HL-60 (cell line): ENCODE results near the gene TGFB1I1.

ENCODE experiments used
- DNase-seq, 2 experiments: peaks; one replicate each; pipeline ENCODE4 v3.0.0-alpha.2; 2010 to 2020; ENCODE audit warnings: low read depth in 1 of 2, low spot score in 1 of 2
- H3K27ac ChIP-seq: fragments of 250-450 bp; sonication (Bioruptor Pico); replicated peaks from 2 replicates; pipeline ENCODE4 v1.5.1; 2020; ENCODE audit warnings: mild to moderate bottlenecking, moderate library complexity
- H3K27me3 ChIP-seq: fragments of 250-450 bp; sonication (Bioruptor Pico); 2 replicates; pipeline ENCODE4 v1.5.1; 2021; ENCODE audit warnings: mild to moderate bottlenecking, moderate library complexity; ENCODE audit not compliant: insufficient read depth, poor library complexity, severe bottlenecking
- H3K4me3 ChIP-seq: replicated peaks from 2 replicates; pipeline ENCODE4 v1.5.1; 2011; ENCODE audit warnings: mild to moderate bottlenecking, control low read depth, low read length; ENCODE audit not compliant: insufficient read depth
- CTCF ChIP-seq: IDR thresholded peaks from one replicate; pipeline ENCODE4 v1.5.1; 2011; ENCODE audit warnings: low read length, control low read depth, inconsistent platforms; ENCODE audit not compliant: insufficient read depth
- GABPA ChIP-seq: IDR thresholded peaks from 2 replicates; pipeline ENCODE4 v1.6.1; 2012; ENCODE audit warnings: low read depth
- POLR2AphosphoS5 ChIP-seq: IDR thresholded peaks from 2 replicates; pipeline ENCODE4 v1.6.1; 2012; ENCODE audit warnings: low read depth
- REST ChIP-seq: IDR thresholded peaks from 2 replicates; pipeline ENCODE4 v1.6.1; 2012; ENCODE audit warnings: low read depth; ENCODE audit not compliant: insufficient replicate concordance
- SPI1 ChIP-seq: IDR thresholded peaks from 2 replicates; pipeline ENCODE4 v1.6.1; 2012; ENCODE audit warnings: low read depth, mild to moderate bottlenecking, borderline replicate concordance

TGFB1I1 gene

DNA sequence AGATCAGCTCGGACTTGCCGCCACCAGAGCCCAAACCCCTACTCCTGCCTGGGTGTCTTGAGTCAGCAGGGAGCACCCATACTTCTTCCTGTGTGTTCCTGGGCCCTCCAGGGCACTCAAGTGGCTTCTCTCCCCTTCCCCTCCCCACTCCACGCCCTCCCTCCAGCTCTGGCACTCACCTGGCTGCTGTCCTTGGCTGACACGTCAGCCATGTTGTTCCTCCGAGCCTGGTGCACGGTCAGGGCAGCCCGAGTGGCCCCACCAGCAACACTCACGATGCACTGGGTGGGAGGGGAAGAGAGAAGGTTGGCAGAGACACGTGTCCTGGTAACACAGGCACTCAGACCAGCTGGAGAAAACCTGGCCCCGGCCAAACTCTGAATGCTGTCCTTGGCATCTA, 24.7 kb downstream of the TGFB1I1 start:
- no peak for DNase-seq
- Histone ChIP-seq H3K27ac (no peak overlapping the region), H3K27me3 (no peaks in the 10 kb centered on the region), H3K4me3 (no peak overlapping the region)
- TF ChIP-seq SPI1 (no peak), GABPA (no peak), REST (no peak), POLR2AphosphoS5 (no peak), CTCF (no peak)

GRCh38 chr16:31498493-31498892, 26.5 kb downstream of the TGFB1I1 start:
- Histone ChIP-seq H3K27ac (no peak overlapping the region), H3K27me3 (no peaks in the 10 kb centered on the region), H3K4me3 (no peak overlapping the region)
- DNase-seq, result no peak
- TF ChIP-seq POLR2AphosphoS5 (no peak), REST (no peak), CTCF (no peak), SPI1 (no peak), GABPA (no peak)

GRCh38 chr16:31499928-31500327, 28.0 kb downstream of the TGFB1I1 start:
- Histone ChIP-seq H3K4me3 (no peak overlapping the region), H3K27me3 (no peaks in the 10 kb centered on the region), H3K27ac (no peak overlapping the region)
- TF ChIP-seq GABPA (no peak), REST (no peak), POLR2AphosphoS5 (no peak), SPI1 (no peak), CTCF (no peak)
- no peak for DNase-seq
